SJSA1 (cell line): ENCODE results near the gene FHIT. TPM values are rescaled to one million over a fixed set of nuclear protein-coding genes. Genes with fewer than 3 reads are reported as not detected.

ENCODE experiments used
- DNase-seq, 2 experiments: peaks; one replicate each; pipeline ENCODE4 v3.0.0-alpha.2; 2015 to 2020; ENCODE audit warnings: low spot score in 2 of 2, low read depth in 1 of 2
- H3K27ac ChIP-seq: fragments of 250-450 bp; sonication (Bioruptor Pico); 2 replicates; pipeline ENCODE4 v1.5.1; 2020; ENCODE audit warnings: mild to moderate bottlenecking, moderate library complexity
- H3K27me3 ChIP-seq: fragments of 250-450 bp; sonication (Bioruptor Pico); replicated peaks from 2 replicates; pipeline ENCODE4 v1.5.1; 2020; ENCODE audit warnings: mild to moderate bottlenecking, moderate library complexity
- H3K36me3 ChIP-seq: fragments of 250-450 bp; sonication (Bioruptor Pico); 2 replicates; pipeline ENCODE4 v1.5.1; 2020; ENCODE audit warnings: mild to moderate bottlenecking
- H3K4me1 ChIP-seq: fragments of 250-450 bp; sonication (Bioruptor Pico); replicated peaks from 2 replicates; pipeline ENCODE4 v1.6.1; 2021; ENCODE audit warnings: mild to moderate bottlenecking
- H3K4me3 ChIP-seq: fragments of 250-450 bp; sonication (Bioruptor Pico); 2 replicates; pipeline ENCODE4 v1.5.1; 2020; ENCODE audit warnings: mild to moderate bottlenecking
- H3K9me3 ChIP-seq: fragments of 250-450 bp; sonication (Bioruptor Pico); replicated peaks from 2 replicates; pipeline ENCODE4 v1.5.1; 2020; ENCODE audit warnings: mild to moderate bottlenecking
- total RNA-seq: library from RNA; depleted of rRNA; stranded (reverse); fragments of >200 nt; shearing (Covaris generic); gene quantifications from 2 replicates; pipeline ENCODE4 v1.2.3, GENCODE V29; 2014

Gene FHIT
- total RNA-seq, 1 experiment from 2014 or later = not detected

GRCh38 chr3:60584250-60584649 is 667.0 kb downstream of the FHIT start:
- H3K27ac ChIP-seq = peak overlapping the region; percentile 51
- DNase-seq = peak; percentile 38 to 39
- H3K4me1 ChIP-seq = peaks cover 42% of the 10 kb centered on the region
- no peaks in the 10 kb centered on the region for H3K9me3 ChIP-seq
- no peaks in the 10 kb centered on the region for H3K36me3 ChIP-seq
- no peaks in the 10 kb centered on the region for H3K27me3 ChIP-seq
- no peak overlapping the region for H3K4me3 ChIP-seq

- no peaks in the 10 kb centered on the region for H3K9me3 ChIP-seq
- H3K4me3 ChIP-seq = no peak overlapping the region
- no peaks in the 10 kb centered on the region for H3K36me3 ChIP-seq
- peaks cover 29% of the 10 kb centered on the region for H3K4me1 ChIP-seq
- no peaks in the 10 kb centered on the region for H3K27me3 ChIP-seq
- H3K27ac ChIP-seq = no peak overlapping the region
- DNase-seq = no peak
Measured at GRCh38 chr3:60582288-60582687, 669.0 kb downstream of the FHIT start.

GRCh38 chr3:60580809-60581208 is 670.4 kb downstream of the FHIT start:
- Histone ChIP-seq H3K4me3 (no peak overlapping the region), H3K27ac (no peak overlapping the region), H3K4me1 (peaks cover 29% of the 10 kb centered on the region), H3K36me3 (no peaks in the 10 kb centered on the region), H3K27me3 (no peaks in the 10 kb centered on the region), H3K9me3 (no peaks in the 10 kb centered on the region)
- no peak for DNase-seq

- H3K27me3 ChIP-seq = no peaks in the 10 kb centered on the region
- peak overlapping the region; percentile 16; the same call in 1 of the 2 replicates for H3K27ac ChIP-seq
- H3K4me3 ChIP-seq = no peak overlapping the region
- peak in 1 of 2 experiments; percentile 60 for DNase-seq
- H3K4me1 ChIP-seq = peaks cover 22% of the 10 kb centered on the region
- no peaks in the 10 kb centered on the region for H3K36me3 ChIP-seq
- no peaks in the 10 kb centered on the region for H3K9me3 ChIP-seq
Measured at GRCh38 chr3:60579734-60580133, 671.5 kb downstream of the FHIT start.

- no peak overlapping the region for H3K4me3 ChIP-seq
- H3K9me3 ChIP-seq = no peaks in the 10 kb centered on the region
- no peaks in the 10 kb centered on the region for H3K36me3 ChIP-seq
- H3K27me3 ChIP-seq = no peaks in the 10 kb centered on the region
- DNase-seq = no peak
- H3K27ac ChIP-seq = no peak overlapping the region
- peaks cover 16% of the 10 kb centered on the region for H3K4me1 ChIP-seq
Measured at GRCh38 chr3:60578936-60579335, 672.3 kb downstream of the FHIT start.

GRCh38 chr3:60577601-60578000 is 673.7 kb downstream of the FHIT start:
- peaks cover 13% of the 10 kb centered on the region for H3K4me1 ChIP-seq
- DNase-seq = no peak
- no peak overlapping the region for H3K27ac ChIP-seq

GRCh38 chr3:60575718-60576272 is 675.5 kb downstream of the FHIT start:
- H3K4me1 ChIP-seq = peaks cover 13% of the 10 kb centered on the region
- no peak overlapping the region for H3K4me3 ChIP-seq
- DNase-seq = no peak
- no peaks in the 10 kb centered on the region for H3K27me3 ChIP-seq
- H3K36me3 ChIP-seq = no peaks in the 10 kb centered on the region
- no peaks in the 10 kb centered on the region for H3K9me3 ChIP-seq
- no peak overlapping the region for H3K27ac ChIP-seq

More at GRCh38 chr3:60577601-60578000, 673.7 kb downstream of the FHIT start:
- no peaks in the 10 kb centered on the region for H3K27me3 ChIP-seq
- no peaks in the 10 kb centered on the region for H3K36me3 ChIP-seq
- H3K4me3 ChIP-seq = no peak overlapping the region
- no peaks in the 10 kb centered on the region for H3K9me3 ChIP-seq

GRCh38 chr3:60574046-60574769 is 677.0 kb downstream of the FHIT start:
- H3K9me3 ChIP-seq = no peaks in the 10 kb centered on the region
- peak overlapping the region; percentile 11; the same call in 1 of the 2 replicates for H3K27ac ChIP-seq
- no peaks in the 10 kb centered on the region for H3K36me3 ChIP-seq
- no peaks in the 10 kb centered on the region for H3K27me3 ChIP-seq
- DNase-seq = no peak
- no peak overlapping the region for H3K4me3 ChIP-seq
- peaks cover 5% of the 10 kb centered on the region for H3K4me1 ChIP-seq

- Histone ChIP-seq H3K36me3 (no peaks in the 10 kb centered on the region), H3K27ac (no peak overlapping the region; the same call in 1 of the 2 replicates), H3K27me3 (no peaks in the 10 kb centered on the region), H3K4me1 (peaks cover 5% of the 10 kb centered on the region; the same call in 1 of the 2 replicates), H3K9me3 (no peaks in the 10 kb centered on the region), H3K4me3 (no peak overlapping the region)
- peak; percentile 23 to 42 for DNase-seq
Measured at GRCh38 chr3:60573494-60573893, 677.8 kb downstream of the FHIT start.

GRCh38 chr3:60571511-60571910 is 679.7 kb downstream of the FHIT start:
- no peak overlapping the region for H3K27ac ChIP-seq
- no peaks in the 10 kb centered on the region for H3K36me3 ChIP-seq
- H3K9me3 ChIP-seq = no peaks in the 10 kb centered on the region
- no peak overlapping the region for H3K4me3 ChIP-seq
- no peaks in the 10 kb centered on the region for H3K27me3 ChIP-seq
- no peak for DNase-seq
- peaks cover 5% of the 10 kb centered on the region; the same call in 1 of the 2 replicates for H3K4me1 ChIP-seq

GRCh38 chr3:60557122-60557521 is 694.1 kb downstream of the FHIT start:
- no peak overlapping the region for H3K27ac ChIP-seq

GRCh38 chr3:60555686-60556354 is 695.4 kb downstream of the FHIT start:
- Histone ChIP-seq H3K27ac (peak overlapping the region; percentile 9; the same call in 1 of the 2 replicates), H3K4me3 (no peak overlapping the region), H3K4me1 (peaks cover 15% of the 10 kb centered on the region), H3K36me3 (no peaks in the 10 kb centered on the region), H3K9me3 (no peaks in the 10 kb centered on the region), H3K27me3 (no peaks in the 10 kb centered on the region)
- peak in 1 of 2 experiments; percentile 33 for DNase-seq

More at GRCh38 chr3:60557122-60557521, 694.1 kb downstream of the FHIT start:
- Histone ChIP-seq H3K4me3 (no peak overlapping the region), H3K27me3 (no peaks in the 10 kb centered on the region), H3K9me3 (no peaks in the 10 kb centered on the region), H3K4me1 (peaks cover 15% of the 10 kb centered on the region), H3K36me3 (no peaks in the 10 kb centered on the region)
- DNase-seq = no peak

GRCh38 chr3:60553144-60553543 is 698.1 kb downstream of the FHIT start:
- DNase-seq = no peak
- no peak overlapping the region for H3K4me3 ChIP-seq
- no peaks in the 10 kb centered on the region for H3K27me3 ChIP-seq
- H3K9me3 ChIP-seq = no peaks in the 10 kb centered on the region
- no peak overlapping the region for H3K27ac ChIP-seq
- peaks cover 15% of the 10 kb centered on the region for H3K4me1 ChIP-seq
- H3K36me3 ChIP-seq = no peaks in the 10 kb centered on the region

GRCh38 chr3:60552581-60552980 is 698.7 kb downstream of the FHIT start:
- DNase-seq = no peak
- Histone ChIP-seq H3K9me3 (no peaks in the 10 kb centered on the region), H3K36me3 (no peaks in the 10 kb centered on the region), H3K4me3 (no peak overlapping the region), H3K27ac (no peak overlapping the region), H3K27me3 (no peaks in the 10 kb centered on the region), H3K4me1 (peaks cover 15% of the 10 kb centered on the region)
